DOHH2 (cell line): ENCODE measurements around the gene RASGRP4.
"Not testable (repeated sequence)": the region's sequence is repeated elsewhere in the genome, so short reads cannot be mapped to it uniquely, and the experiment has no call there.

Source experiments
- H3F3A ChIP-seq: fragments of 200-600 bp; sonication (generic), shearing (Covaris generic); 2 replicates; pipeline ENCODE4 v1.6.0; 2016; ENCODE audit warnings: antibody characterized with exemption, mild to moderate bottlenecking; ENCODE audit not compliant: control insufficient read depth, insufficient read depth
- H3K27ac ChIP-seq: fragments of 200-600 bp; sonication (generic); 2 replicates; pipeline ENCODE4 v1.5.1; 2014; ENCODE audit warnings: low read depth, mild to moderate bottlenecking, low read length, moderate library complexity
- H3K27me3 ChIP-seq: fragments of 200-600 bp; sonication (generic); 2 replicates; pipeline ENCODE4 v1.6.1; 2014; ENCODE audit warnings: mild to moderate bottlenecking, low read length, mixed read lengths; ENCODE audit not compliant: control insufficient read depth
- H3K36me3 ChIP-seq: fragments of 200-600 bp; sonication (generic); 2 replicates; pipeline ENCODE4 v1.6.1; 2014; ENCODE audit warnings: mild to moderate bottlenecking, low read length, moderate library complexity, mixed read lengths; ENCODE audit not compliant: control insufficient read depth
- H3K4me1 ChIP-seq: fragments of 200-600 bp; sonication (generic); 2 replicates; pipeline ENCODE4 v1.6.1; 2014; ENCODE audit warnings: mild to moderate bottlenecking, low read length, mixed read lengths; ENCODE audit not compliant: control insufficient read depth
- H3K4me2 ChIP-seq: fragments of 200-600 bp; sonication (generic); 2 replicates; pipeline ENCODE4 v1.6.0; 2014; ENCODE audit warnings: mild to moderate bottlenecking, low read length, moderate library complexity
- H3K4me3 ChIP-seq: fragments of 200-600 bp; sonication (generic); 2 replicates; pipeline ENCODE4 v1.5.1; 2014; ENCODE audit warnings: mild to moderate bottlenecking, low read length, mixed read lengths
- H3K79me2 ChIP-seq: fragments of 200-600 bp; sonication (generic); 2 replicates; pipeline ENCODE4 v1.6.1; 2014; ENCODE audit warnings: mild to moderate bottlenecking, low read length, mixed read lengths; ENCODE audit not compliant: control insufficient read depth
- H3K9me2 ChIP-seq: fragments of 200-600 bp; sonication (generic); replicated peaks from 2 replicates; pipeline ENCODE4 v1.6.1; 2014; ENCODE audit warnings: mild to moderate bottlenecking, low read length, mixed read lengths; ENCODE audit not compliant: control insufficient read depth
- H3K9me3 ChIP-seq: fragments of 200-600 bp; sonication (generic); 2 replicates; pipeline ENCODE4 v1.6.1; 2014; ENCODE audit warnings: antibody characterized with exemption, low read length, mixed read lengths; ENCODE audit not compliant: control insufficient read depth, insufficient read depth
- H4K20me1 ChIP-seq: fragments of 200-600 bp; sonication (generic); 2 replicates; pipeline ENCODE4 v1.6.0; 2014; ENCODE audit warnings: low read depth, mild to moderate bottlenecking, antibody characterized with exemption, low read length, moderate library complexity; ENCODE audit not compliant: control insufficient read depth, insufficient read depth
- EZH2phosphoT487 ChIP-seq: fragments of 200-600 bp; sonication (generic); IDR thresholded peaks from 2 replicates; pipeline ENCODE4 v1.6.1; 2017; ENCODE audit warnings: borderline replicate concordance, mild to moderate bottlenecking, antibody characterized with exemption, low read length, moderate library complexity, mixed read lengths
- TF ChIP-seq, protein P1 (sequence below): fragments of 200-600 bp; sonication (generic); IDR thresholded peaks from one replicate; pipeline ENCODE4 v1.5.1; 2014; ENCODE audit warnings: antibody characterized with exemption, mild to moderate bottlenecking, low read depth, low read length; ENCODE audit not compliant: poor library complexity, severe bottlenecking

The RASGRP4 gene

DNA sequence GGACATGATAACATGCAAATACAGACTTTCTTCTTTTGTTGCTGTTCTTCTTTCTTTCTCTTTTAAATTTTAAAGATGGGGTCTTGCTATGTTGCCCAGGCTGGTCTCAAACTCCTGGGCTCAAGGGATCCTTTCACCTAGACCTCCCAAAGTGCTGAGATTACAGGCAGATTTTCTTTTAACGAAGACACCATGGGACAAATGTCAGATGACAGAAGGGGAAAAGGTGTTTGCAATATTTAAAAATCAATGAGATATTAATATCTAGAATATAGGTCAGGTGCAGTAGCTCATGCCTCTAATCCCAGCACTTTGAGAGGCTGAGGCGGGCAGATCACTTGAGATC, 3.8 kb upstream of the RASGRP4 start:
- TF ChIP-seq, protein P1, sequence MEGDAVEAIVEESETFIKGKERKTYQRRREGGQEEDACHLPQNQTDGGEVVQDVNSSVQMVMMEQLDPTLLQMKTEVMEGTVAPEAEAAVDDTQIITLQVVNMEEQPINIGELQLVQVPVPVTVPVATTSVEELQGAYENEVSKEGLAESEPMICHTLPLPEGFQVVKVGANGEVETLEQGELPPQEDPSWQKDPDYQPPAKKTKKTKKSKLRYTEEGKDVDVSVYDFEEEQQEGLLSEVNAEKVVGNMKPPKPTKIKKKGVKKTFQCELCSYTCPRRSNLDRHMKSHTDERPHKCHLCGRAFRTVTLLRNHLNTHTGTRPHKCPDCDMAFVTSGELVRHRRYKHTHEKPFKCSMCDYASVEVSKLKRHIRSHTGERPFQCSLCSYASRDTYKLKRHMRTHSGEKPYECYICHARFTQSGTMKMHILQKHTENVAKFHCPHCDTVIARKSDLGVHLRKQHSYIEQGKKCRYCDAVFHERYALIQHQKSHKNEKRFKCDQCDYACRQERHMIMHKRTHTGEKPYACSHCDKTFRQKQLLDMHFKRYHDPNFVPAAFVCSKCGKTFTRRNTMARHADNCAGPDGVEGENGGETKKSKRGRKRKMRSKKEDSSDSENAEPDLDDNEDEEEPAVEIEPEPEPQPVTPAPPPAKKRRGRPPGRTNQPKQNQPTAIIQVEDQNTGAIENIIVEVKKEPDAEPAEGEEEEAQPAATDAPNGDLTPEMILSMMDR = no peak
- no peak for TF ChIP-seq EZH2phosphoT487
- H3K79me2 ChIP-seq = no peaks in the 10 kb centered on the region
- no peaks in the 10 kb centered on the region for H3K36me3 ChIP-seq
- H3K4me3 ChIP-seq = no peak overlapping the region
- H3K4me2 ChIP-seq = no peak overlapping the region
- H3K27me3 ChIP-seq = peaks cover 9% of the 10 kb centered on the region; the same call in 1 of the 2 replicates
- no peak overlapping the region for H3K27ac ChIP-seq
- no peaks in the 10 kb centered on the region; the same call in 1 of the 2 replicates for H3F3A ChIP-seq
- no peaks in the 10 kb centered on the region for H3K9me2 ChIP-seq
- H4K20me1 ChIP-seq = no peaks in the 10 kb centered on the region
- H3K9me3 ChIP-seq = no peaks in the 10 kb centered on the region
- peaks cover 17% of the 10 kb centered on the region for H3K4me1 ChIP-seq

DNA sequence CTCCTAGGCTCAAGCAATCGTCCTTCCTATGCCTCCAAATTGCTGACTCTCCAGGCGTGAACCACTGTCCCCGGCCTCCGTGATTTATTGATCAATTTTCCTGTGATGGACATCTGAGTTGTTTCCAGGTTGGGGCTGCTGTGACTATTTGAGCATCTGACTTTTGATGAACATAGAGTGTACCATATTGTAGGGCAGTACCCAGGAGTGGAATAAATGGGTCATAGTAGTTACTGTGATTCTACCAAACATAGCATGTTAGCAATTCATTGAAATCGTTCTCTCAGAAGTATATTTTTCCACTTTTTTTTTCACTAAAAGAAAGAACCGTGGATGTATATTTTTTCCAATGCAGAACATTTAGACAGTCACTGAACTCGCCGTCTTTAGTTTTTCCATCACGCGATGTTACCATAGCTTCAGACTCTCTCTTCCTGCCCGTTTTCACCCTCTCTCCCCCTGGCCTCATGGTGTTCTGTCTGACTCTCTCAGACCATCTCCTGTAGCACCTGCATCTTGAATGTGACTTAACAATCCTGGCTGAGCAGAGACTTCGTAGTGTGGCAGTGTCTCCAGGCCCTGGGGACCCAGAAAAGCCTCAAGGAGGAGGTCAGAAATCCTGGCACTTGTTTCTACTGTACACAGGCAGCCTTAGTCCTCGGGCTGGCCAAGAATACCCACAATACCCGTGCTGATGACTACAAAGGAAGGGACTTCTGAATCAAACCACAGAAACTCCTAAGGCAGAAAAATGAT, 3.2 kb upstream of the RASGRP4 start:
- Histone ChIP-seq H3K27me3 (peaks cover 9% of the 10 kb centered on the region; the same call in 1 of the 2 replicates), H3K4me1 (peaks cover 17% of the 10 kb centered on the region), H4K20me1 (no peaks in the 10 kb centered on the region), H3K4me3 (no peak overlapping the region), H3K79me2 (no peaks in the 10 kb centered on the region), H3K9me2 (no peaks in the 10 kb centered on the region), H3K27ac (no peak overlapping the region), H3F3A (no peaks in the 10 kb centered on the region; the same call in 1 of the 2 replicates), H3K36me3 (no peaks in the 10 kb centered on the region), H3K4me2 (no peak overlapping the region), H3K9me3 (no peaks in the 10 kb centered on the region)
- TF ChIP-seq, protein P1 = no peak
- no peak for TF ChIP-seq EZH2phosphoT487

DNA sequence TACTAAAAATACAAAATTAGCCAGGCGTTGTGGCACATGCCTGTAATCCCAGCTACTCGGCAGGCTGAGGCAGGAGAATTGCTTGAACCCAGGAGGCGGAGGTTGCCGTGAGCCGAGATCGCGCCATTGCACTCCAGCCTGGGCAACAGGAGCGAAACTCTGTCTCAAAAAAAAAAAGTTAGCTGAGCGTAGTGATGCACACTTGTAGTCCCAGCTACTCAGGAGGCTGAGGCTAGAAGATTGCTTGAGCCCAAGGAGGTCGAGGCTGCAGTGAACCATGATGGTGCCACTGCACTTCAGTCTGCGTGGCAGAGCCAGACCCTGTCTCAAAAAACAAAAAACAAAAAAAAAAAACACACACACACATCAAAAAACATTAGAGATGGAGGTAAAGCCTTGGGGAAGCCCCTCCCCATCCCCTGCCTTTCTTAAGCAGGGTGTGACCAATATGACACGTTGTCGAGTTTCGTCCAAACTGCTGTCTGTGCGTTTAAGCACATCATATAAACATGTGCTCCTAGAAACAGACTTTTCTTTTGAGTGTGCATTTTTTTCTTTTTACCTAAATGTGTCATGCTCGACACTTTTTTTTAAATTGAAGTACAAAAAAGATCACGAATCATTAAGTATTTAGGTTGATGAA, 1.1 kb upstream of the RASGRP4 start:
- not testable (repeated sequence) for H3K36me3 ChIP-seq, H3K4me2 ChIP-seq, H3K27me3 ChIP-seq, H4K20me1 ChIP-seq, H3K79me2 ChIP-seq, H3F3A ChIP-seq, H3K4me3 ChIP-seq, H3K9me2 ChIP-seq, H3K9me3 ChIP-seq, H3K27ac ChIP-seq
- peaks cover 14% of the 10 kb centered on the region for H3K4me1 ChIP-seq

DNA sequence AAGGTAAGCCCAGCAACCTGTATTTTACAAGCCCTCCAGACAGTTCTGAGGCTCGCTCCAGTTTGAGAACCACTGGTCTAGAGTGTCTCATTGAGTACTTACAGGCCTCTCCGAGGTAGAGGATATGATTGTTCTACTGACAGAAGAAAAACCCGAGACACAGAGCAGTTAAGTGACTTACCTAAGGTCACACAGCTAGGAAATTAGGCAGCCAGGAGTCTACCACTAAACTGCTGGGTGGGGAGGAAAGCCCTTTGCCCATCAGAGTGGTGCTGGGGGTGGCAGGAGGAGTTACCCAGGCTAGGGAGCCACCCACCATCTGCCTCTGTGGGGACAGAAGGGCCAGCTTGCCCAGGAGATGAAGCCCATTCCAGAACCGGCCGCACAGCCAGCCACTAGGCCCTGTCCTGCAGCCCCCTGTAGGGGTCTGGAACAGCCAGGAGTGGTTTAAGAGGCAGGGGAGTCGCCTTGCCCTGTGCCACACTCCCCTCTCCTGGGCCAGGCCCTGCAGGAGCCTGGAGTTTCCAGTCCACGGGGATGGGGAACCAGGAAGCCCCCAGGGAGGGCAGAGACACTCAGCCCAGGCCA, 703 bp downstream of the RASGRP4 start:
- H3K4me2 ChIP-seq = peak overlapping the region; percentile 52
- TF ChIP-seq, protein P1 = no peak
- TF ChIP-seq EZH2phosphoT487 = no peak
- no peaks in the 10 kb centered on the region for H3K79me2 ChIP-seq
- H3K27ac ChIP-seq = no peak overlapping the region
- no peaks in the 10 kb centered on the region for H3K9me3 ChIP-seq
- H3K9me2 ChIP-seq = no peaks in the 10 kb centered on the region
- H3K4me1 ChIP-seq = peaks cover 14% of the 10 kb centered on the region
- H3K4me3 ChIP-seq = peak overlapping the region; percentile 3; the same call in 1 of the 2 replicates
- H3K36me3 ChIP-seq = no peaks in the 10 kb centered on the region
- no peaks in the 10 kb centered on the region for H4K20me1 ChIP-seq
- peaks cover 9% of the 10 kb centered on the region; the same call in 1 of the 2 replicates for H3K27me3 ChIP-seq
- H3F3A ChIP-seq = no peaks in the 10 kb centered on the region; the same call in 1 of the 2 replicates
